ENCODE results near the gene PTPRG.

The PTPRG gene

DNA sequence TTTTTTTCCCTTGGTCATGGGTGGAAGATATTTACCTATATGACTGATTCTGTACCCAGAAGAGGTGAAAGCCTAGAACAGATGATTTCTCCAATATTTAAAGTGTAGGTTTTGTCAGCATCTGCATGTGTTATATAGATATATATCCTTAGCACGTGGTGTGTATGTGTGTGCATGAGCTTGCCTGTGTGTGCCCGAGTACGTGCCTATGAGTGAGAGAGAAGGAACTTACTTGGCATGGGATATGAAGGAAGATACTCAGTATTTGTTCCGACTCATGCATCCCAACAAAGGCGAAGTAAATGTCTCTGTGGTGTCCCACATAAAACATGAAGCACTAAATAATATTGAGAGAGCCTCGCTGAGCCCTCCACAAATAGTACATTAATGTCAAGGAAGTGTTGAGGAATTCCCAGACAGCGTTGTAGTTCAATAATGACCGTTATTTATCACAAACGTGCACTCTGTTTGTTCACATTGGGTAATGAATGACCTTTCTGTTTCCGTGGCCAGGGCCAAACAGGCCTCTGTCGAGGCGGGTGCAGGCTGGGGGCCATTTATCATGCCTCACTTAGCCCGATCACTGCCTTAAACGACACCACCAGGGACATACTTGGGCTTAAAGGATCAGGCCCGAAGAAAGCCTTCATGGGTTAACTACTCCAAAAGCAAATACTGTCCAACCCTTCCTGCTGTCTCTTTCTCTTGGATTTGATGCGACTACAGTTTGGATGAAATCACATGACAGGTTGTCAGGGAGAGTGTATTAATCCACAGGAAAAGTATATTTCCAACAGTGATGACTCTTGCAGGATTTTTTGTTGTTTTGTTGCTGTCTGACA lies 267.7 kb downstream of the PTPRG start:
- no peak for DNase-seq (ENCODE audit: low read depth)

DNA sequence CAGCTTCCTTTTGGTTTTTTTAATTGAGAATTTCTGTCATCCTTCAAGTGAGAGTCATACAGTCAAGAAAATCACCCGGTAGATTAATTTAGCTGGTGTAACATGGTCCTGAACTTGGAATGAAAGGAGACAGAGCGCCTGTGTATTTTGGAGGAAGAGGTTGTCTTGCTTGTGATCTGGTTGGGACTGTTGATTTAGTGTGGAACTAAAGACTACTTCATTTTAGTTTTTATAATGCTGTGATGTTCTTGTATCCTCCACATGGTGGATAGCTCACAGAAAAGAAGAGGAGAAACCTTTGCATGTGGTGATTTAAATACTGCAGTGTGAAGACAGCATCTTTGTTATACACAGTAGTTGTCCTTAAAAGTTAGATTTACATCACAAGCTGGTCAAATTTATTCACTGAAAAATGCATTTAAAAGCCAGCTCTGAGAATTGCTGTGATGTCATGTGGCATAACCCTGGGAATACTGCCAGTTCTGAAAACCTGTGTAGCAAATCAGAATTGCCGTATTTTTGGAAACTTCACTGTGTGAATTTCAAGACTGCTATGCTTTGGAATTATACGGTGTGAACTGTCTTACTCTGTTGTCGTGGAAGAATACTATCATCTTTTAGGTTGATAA lies 268.5 kb downstream of the PTPRG start:
- no peak for DNase-seq (ENCODE audit: low read depth)

DNA sequence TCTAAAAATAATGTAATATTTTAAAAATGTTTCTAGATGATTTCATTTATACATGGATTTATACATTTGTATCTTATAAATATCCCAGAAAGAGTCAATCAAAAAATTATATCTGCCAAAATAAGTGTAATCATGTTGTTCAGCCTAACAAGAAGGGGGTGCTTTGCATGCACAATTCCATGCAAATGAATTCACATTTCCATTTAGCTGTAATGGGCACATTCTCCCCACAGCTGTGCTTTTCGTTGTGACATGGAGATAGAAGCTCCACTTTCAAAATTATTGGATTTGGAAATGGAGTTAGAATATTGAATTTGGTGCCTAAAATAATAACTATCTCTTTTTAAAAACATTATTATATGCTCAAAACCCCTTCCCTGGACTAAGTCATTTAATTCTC lies 270.6 kb downstream of the PTPRG start:
- DNase-seq (ENCODE audit: low read depth): no peak

DNA sequence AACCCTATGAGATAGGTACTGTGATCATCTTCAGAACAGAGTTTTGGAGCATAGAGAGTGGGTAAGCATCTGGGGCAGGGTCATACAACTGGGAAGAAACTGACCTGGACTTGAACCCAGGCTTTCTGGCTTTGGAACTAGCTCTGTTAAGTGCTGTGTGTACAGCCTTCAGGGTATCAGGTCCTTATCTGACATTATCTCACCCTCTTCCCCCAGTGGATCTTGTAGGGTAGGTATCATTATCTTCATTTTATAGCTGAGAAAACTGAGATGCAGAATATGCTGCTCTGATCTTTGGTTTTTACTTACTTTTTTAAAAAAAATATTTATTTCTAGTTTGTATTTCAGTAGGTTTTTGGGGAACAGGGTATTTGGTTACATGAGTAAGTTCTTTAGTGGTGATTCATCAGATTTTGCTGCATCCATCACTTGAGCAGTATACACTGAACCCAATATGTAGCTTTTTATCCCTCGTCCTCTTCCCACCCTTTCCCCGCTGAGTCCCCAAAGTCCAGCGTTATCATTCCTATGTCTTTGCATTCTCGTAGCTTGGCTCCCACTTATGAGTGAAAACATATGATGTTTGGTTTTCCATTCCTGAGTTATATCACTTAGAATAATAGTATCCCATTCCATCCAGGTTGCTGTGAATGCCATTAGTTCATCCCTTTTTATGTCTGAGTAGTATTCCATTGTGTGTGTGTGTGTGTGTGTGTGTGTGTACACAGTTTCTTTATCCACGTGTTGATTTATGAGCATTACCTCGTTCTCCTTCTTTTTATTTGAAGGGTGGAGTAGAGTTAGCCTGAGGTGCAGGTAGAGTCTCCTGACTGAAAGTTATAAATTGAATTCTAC lies 271.2 kb downstream of the PTPRG start:
- DNase-seq (ENCODE audit: low read depth): no peak

DNA sequence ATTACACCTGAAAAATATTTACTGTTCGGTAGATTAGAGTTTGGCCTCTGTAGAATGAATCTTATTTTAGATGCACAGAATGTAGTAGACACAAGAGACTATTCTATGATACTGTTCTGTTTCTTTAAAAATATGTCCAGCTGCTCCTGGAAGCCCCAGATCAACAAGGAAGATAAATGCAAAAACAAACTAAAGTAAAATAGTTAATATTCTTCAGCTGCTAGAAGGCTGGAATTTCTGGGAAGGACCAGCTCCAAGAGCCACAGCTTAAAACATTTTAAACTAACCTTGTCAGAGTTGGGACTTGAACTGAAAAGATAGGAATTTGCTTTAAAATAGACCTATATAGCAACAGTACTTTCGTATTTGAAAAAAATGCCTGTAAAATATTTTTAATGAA lies 277.9 kb downstream of the PTPRG start:
- DNase-seq (ENCODE audit: low read depth): no peak

DNA sequence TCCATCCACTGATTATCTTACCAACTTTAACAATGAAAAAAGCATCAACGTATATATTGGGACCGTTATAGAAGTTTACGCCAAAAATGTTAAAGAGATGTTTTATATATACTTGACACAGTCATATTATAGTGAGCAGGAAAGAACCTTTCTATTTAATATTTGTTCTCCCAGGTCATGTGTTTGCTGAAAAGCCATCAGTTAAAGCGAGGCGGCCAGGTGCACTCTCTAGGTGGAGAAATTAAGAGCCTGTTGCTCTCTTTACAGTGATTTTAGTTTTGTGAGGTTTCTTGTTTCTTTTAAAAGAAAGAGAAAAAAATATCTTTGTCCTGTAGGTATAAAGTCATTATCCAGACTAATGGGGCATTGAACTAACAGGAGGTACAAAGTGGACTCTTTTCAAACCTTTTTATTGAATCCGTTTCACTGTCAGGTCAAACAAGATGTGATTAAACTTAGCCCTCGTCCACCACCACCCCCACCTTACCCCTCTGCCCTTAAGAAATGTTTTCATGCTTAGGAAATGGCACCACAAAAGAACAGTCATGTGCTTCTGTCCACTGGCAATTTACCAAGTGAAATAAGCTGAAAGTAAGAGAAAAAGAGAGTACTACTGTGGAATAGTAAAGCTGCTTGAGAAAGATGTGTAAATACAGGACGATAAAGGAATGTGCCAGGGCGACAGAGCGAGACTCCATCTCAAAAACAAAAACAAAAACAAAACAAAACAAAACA lies 279.9 kb downstream of the PTPRG start:
- no peak for DNase-seq (ENCODE audit: low read depth)

DNA sequence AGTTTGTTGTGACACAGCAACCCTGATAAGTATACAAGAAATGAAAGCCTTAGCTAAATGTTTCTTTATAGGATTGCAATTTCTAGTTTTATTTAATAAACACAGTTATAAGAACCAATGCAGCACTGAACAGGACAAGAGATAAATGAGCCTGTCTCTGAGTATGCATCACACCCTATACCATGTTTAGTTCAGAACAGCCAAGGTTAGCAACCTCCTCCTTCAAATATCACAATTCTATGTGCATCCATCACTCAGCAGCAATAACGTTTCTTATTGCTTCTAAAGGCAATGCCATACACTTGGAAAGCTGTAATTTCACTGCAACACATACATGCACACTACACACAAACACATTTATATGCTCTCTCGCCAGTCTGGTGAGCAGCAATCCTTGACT lies 280.6 kb downstream of the PTPRG start:
- DNase-seq (ENCODE audit: low read depth): no peak

DNA sequence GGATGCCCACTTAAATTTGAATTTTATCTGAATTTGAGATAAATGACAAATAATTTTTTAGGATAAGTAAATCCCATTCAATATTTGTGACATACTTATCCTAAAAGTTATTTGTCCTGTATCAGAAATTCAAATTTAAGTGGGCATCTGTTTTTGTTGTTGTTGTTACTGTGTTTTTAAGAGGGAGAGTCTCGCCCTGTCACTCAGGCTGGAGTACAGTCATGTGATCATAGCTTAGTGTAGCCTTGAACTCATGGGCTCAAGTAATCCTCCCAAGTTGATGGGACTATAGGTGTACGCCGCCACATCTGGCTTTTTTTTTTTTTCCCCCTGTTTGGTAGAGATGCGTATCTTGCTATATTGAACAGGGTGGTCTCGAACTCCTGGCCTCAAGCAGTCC lies 283.0 kb downstream of the PTPRG start:
- no peak for DNase-seq (ENCODE audit: low read depth)

DNA sequence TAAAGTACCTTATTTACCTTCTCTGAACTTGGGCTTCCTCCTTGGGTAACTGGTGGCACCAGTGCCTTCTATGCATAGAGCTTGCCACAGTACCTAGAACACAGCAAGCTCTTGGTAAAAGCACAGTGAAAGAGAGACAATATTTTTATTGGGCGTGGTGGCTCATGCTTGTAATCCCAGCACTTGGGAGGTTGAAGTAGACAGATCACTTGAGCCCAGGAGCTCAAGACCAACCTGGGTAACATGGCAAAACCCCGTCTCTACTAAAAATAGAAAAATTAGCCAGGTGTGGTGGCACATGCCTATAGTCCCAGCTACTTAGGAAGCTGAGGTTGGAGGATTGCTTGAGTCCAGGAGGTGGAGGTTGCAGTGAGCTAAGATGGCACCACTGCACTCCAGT lies 285.1 kb downstream of the PTPRG start:
- DNase-seq (ENCODE audit: low read depth): no peak

DNA sequence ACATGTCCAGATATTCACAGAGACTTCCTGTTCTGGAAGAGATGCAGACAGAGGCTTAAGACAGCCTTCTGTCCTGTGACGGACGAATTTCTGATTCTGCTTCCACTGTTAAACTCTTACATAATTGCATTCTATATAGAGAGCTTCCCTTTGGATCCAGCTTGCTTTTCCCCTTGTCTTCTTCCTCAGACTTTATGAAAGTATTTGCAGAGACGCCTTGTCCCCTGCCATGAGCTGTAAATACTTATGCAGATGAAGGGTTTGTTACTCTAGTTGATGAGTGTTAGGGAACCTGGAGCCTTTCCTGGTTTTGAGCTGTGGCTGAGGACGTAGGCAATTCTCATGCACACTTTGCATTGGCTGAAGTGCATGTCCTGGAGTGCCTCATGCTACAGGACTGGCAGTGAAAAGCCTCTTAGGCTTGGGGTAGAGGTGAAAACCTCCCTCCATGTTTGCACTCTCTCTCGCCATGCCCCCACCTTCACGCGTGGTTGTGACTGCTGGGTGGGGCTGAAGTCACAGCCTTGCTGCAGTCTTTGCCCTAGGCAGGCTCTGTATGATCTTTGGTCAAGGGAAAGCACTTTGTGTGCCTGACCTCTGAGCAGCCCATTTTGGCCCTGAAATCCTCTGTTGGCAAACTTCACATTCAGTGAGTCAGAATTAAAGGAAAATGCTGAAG lies 286.6 kb downstream of the PTPRG start:
- no peak for DNase-seq (ENCODE audit: low read depth)

DNA sequence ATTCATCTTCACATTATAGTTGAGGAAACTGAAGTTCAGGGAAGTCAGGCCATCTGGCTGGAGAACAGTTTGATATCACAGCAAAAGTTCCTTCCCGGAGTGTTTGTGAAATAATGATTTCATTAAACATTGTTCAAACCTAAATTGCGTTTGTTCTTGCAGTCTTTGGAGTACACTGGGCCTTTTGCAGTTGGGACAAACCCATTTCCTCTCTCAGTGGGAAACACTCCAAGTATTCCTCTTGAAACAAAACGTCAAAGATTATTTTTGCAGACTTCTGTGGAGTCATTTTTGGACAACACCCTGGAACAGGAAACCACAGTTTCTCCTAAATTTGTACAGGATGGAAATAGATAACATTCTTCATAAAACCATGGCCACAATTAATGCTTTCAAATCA lies 287.5 kb downstream of the PTPRG start:
- DNase-seq (ENCODE audit: low read depth): no peak

DNA sequence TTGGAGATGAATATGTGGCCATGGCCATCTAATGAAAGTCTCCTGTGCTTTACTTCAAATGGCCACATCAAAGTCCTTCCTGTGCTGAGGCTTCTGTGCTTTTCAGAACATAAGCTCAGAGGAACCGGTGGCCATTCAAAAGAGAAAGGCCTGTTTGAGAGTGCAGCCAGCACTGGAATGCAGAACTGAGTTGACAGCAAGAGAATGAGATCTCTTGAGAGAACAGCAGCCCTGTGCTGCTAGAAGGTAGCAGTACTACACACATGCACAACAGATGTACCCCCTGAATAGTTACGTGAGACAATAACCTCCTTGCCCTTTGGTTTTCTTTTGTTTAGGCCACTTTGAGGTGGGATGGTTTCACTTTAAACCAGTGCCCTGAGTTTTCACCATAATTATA lies 292.5 kb downstream of the PTPRG start:
- DNase-seq (ENCODE audit: low read depth): no peak

DNA sequence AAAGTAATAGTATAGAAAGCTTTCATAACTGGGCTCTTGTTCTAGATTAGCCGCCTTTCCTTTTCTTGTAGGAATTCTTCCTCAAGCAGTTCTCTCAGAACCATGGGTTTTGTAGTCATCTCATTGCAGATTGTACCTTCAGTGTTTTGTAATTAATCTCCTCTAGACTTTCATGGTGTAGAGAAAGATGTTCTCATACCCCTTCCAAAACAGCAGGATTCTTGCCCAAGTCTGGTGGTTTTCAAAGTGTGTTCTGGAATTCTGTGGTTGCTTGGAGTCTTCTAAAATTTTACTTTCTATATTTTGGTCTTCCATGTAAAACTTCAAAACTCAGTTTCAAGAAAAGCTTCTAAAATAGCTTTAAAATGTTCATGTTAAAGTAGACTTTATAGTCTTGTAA lies 293.8 kb downstream of the PTPRG start:
- DNase-seq (ENCODE audit: low read depth): no peak

DNA sequence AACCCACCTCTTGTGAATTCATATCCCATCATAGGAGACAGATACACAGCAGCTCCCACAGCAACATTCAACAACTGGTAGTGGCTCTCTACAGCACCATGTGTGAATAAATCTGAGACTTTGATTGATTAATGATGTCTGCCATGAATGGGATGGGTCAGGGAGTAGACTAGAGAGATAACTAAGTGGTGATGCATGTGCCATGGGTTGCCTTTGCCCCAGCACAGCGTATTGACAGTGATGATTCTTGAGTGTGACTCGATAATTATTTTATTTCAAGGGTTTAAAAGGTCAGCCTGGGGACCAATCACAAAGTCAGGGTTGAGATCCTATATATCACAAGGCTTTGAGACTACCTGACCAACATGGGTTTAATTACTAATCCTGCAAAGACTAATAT lies 295.9 kb downstream of the PTPRG start:
- no peak for DNase-seq (ENCODE audit: low read depth)

DNA sequence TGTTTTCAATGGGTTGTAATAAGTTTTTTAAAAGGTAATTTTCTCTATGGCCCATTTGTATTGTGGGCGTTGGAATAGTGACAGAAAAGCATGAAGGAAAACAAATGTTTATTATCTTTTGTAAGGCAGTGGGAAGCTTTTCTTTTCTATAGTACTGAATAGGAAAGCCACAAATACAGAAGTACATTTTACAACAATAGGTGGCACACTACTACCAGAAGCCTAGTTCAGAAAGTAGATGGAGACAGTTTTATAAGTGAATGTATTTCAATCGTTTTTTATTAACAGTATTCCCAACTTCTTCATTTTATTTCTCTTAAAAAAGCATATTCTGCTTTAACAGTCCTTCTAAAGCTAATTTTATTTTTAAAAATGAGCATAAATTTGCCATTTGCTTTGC lies 296.7 kb downstream of the PTPRG start:
- DNase-seq (ENCODE audit: low read depth): no peak

DNA sequence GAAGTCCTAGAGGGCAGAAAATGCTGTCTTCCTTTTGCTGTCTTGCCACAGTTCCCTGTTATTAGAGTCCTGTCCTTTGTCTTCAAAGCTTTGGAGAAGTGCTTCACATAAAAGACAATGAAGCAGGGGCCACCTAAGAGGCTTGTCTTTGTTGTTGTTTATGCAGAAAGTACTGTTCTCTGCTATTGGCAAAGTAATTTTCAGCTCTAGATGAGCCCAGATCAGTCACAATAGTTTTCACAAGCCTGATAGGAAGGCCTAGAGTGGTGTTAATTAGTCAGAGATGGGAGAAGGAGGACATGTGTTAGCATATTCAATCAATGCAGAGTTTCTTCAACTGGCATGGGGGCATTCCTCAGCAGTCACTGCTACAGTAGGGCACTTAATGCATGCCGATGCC lies 300.0 kb downstream of the PTPRG start:
- DNase-seq (ENCODE audit: low read depth): no peak

DNA sequence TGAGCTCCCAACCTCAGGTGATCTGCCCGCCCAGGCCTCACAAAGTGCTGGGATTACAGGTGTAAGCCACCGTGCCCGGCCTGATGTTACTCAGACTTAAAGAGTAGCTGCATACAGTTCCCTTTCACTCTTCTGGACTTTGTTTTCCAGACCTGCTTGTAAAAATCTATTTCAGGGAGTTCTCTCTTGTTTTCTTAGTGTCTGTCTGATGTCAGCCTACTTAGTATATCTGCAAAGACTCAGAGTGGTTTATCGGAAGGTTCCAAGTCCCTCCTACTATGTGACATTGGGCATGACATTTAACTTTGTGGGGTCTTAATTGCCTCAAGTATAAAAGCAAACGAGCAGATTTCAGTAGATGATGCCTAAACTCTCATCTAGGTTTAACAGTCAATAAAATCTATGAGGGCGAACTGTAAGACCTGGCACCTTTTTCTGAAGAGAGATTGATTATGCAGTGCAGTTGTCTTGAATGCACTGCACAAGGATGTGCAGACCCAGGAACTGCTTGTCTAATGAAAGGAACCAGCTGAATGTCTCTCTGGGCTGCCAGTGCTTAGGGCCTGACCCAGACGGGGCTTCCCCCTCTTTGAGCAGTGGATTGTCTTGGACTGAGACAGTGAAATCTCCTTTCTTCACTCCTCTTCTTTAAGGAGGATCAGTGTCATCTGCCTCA lies 301.4 kb downstream of the PTPRG start:
- no peak for DNase-seq (ENCODE audit: low read depth)

DNA sequence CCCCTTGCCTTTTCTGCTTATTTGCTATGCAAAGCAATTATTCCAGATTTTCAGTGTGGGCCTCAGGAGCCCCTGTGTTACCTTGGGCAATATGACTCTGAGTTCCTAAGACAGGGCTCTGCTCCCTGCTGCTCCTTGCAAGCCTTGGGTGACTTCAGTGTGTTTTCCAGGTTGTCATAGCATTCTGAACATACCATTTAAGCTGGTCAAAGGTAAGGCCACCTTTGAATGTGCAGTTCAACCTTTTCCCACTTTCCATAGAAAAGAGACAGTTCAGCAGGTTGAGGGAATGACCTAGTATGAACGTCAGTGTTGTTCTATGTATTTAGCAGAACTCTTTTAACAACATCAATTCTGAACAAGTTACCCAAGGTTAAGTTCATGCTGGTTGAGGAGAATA lies 302.2 kb downstream of the PTPRG start:
- DNase-seq (ENCODE audit: low read depth): no peak

DNA sequence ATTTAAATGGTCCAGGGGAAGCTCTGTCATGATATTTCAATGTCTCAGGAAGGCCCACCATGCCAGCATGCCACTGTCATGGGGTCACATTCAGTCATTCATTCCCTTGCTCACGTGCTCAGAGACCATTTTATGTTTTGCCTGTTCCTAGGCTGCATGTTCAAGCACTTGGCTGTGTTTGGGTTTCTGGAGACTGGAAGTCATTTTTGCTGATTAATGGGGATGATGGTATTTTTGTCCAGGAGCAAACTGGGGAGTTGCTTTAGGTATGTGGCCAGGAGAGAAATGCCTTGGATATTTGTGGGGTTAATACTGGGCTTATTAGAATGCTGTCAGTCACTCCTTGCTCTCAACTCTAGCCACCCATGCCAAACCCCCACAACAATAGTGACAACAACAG lies 303.5 kb downstream of the PTPRG start:
- no peak for DNase-seq (ENCODE audit: low read depth)

DNA sequence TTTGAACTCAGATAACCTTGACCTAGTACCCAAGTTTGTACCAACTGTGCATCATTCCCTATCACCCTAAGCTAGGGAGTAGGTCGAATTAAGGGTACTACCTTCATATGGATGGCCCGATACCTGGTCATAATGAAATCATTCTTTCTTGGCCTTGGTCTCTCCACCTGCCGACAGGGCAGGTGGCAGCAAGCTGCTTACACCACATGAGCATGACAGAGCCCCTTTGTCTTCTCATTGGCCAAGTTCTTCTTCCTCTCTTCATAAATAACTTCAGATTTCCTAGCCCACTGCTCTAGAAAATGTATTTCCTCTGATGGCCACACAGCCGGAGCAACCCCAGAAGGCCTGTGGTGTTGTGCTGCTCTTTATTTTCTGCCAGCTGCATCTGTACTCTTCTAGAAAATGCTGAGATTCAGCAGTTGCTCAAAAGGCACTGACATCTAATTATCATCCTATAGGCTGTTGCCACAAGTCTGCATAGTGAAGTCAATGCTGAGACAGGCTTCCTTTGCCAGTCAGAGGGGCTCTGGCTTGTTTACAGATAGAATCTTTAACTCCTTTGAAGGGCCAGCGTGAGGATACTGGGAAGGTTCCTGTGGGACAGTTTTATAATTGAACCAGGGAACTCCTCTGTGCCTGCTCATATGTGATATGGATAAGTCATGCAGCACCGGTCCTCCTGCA lies 304.2 kb downstream of the PTPRG start:
- DNase-seq (ENCODE audit: low read depth): no peak

DNA sequence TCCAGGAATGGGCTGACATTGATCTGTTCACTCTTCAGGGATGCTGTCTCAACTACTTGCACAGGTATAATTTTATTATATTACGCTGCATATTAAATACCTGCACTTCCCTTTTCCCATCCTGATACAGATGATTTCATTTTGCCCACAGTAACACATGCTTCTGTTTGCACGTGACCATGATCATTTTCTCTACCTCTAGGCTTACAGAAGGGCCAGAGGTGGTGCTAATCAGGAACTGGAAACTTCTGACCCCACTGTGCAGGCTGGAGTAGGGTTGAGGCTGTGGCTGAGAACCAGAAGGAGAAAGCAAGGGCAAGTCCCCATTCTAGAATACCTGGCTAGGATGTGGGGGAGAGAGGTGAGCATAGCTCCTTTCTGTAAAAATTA lies 304.8 kb downstream of the PTPRG start:
- DNase-seq (ENCODE audit: low read depth): no peak

Data from stimulated activated CD8-positive, alpha-beta memory T cell treated with anti-CD3 and anti-CD28 coated beads, Interleukin-15, amount 100 ng/mL, for 24 hours (primary cell).